ENCODE data around the gene SURF2.
"Not testable (repeated sequence)": the region's sequence is repeated elsewhere in the genome, so short reads cannot be mapped to it uniquely, and the experiment has no call there.

DNA sequence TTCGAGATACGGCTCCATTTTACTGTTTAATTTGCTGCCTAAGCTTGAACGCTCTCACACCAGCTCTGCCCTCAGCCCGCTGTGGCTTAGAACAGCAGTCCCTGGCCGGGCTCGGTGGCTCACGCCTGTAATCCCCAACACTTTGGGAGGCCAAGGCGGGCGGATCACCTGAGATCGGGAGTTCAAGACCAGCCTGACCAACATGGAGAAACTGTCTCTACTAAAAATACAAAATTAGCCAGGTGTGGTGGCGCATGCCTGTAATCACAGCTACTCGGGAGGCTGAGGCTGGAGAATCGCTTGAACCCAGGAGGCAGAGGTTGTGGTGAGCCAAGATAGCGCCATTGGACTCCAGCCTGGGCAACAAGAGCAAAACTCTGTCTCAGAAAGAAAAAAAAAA, 20.9 kb downstream of the SURF2 start:
- TF ChIP-seq, protein P1, sequence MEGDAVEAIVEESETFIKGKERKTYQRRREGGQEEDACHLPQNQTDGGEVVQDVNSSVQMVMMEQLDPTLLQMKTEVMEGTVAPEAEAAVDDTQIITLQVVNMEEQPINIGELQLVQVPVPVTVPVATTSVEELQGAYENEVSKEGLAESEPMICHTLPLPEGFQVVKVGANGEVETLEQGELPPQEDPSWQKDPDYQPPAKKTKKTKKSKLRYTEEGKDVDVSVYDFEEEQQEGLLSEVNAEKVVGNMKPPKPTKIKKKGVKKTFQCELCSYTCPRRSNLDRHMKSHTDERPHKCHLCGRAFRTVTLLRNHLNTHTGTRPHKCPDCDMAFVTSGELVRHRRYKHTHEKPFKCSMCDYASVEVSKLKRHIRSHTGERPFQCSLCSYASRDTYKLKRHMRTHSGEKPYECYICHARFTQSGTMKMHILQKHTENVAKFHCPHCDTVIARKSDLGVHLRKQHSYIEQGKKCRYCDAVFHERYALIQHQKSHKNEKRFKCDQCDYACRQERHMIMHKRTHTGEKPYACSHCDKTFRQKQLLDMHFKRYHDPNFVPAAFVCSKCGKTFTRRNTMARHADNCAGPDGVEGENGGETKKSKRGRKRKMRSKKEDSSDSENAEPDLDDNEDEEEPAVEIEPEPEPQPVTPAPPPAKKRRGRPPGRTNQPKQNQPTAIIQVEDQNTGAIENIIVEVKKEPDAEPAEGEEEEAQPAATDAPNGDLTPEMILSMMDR (conservative IDR thresholded peaks at IDR 0.05; ENCODE audit: low read length) = not testable (repeated sequence)
- not testable (repeated sequence) for TF ChIP-seq EZH2phosphoT487 (IDR thresholded peaks at IDR 0.05; ENCODE audit: borderline replicate concordance, low read depth, low read length)
